Heart right ventricle (tissue), 16 donors: ENCODE measurements around the gene PLEKHG2. TPM values are rescaled to one million over a fixed set of nuclear protein-coding genes. Genes with fewer than 3 reads are reported as not detected.

Source experiments
- ATAC-seq, 8 donors: fragments of 200-7000 bp; cut with Tn5 transposase; one replicate each; pipeline ENCODE4 v1.9.1; 2020; ENCODE audit warnings: mild to moderate bottlenecking in 8 of 8, moderate library complexity in 8 of 8, moderate number of reproducible peaks in 1 of 8
- DNase-seq, 2 donors: peaks; one replicate each; pipeline ENCODE4 v3.0.0-alpha.2; 2020
- H3K27ac ChIP-seq, 10 donors: fragments of 200-600 bp; sonication (generic) in 2 of 10; one replicate each; pipeline versions ENCODE4 v1.5.0 to v1.8.0; 2020 to 2022; ENCODE audit warnings: mild to moderate bottlenecking in 3 of 10
- H3K27me3 ChIP-seq, 7 donors: fragments of 200-600 bp; one replicate each; pipeline ENCODE4 v1.8.0; 2021 to 2022; ENCODE audit warnings: mild to moderate bottlenecking in 2 of 7
- H3K36me3 ChIP-seq, 9 donors: fragments of 200-600 bp; sonication (generic) in 1 of 9; one replicate each; pipeline versions ENCODE4 v1.5.0 to v1.8.0; 2020 to 2022; ENCODE audit warnings: mild to moderate bottlenecking in 2 of 9
- H3K4me1 ChIP-seq, 9 donors: fragments of 200-600 bp; sonication (generic) in 1 of 9; one replicate each; pipeline versions ENCODE4 v1.5.0 to v1.8.0; 2020 to 2022; ENCODE audit warnings: mild to moderate bottlenecking in 4 of 9
- H3K4me3 ChIP-seq, 10 donors: fragments of 200-600 bp; sonication (generic) in 2 of 10; one replicate each; pipeline versions ENCODE4 v1.5.0 to v1.8.0; 2020 to 2022; ENCODE audit warnings: mild to moderate bottlenecking in 7 of 10, moderate library complexity in 2 of 10
- H3K9me3 ChIP-seq, 11 donors: fragments of 200-600 bp in 10 of 11; sonication (generic) in 2 of 11; one replicate each; pipeline versions ENCODE4 v1.5.0 to v1.8.0; 2013 to 2022; ENCODE audit warnings: mild to moderate bottlenecking in 2 of 11, control low read depth in 1 of 11, moderate library complexity in 1 of 11
- CTCF ChIP-seq, 9 donors: fragments of 200-600 bp; sonication (generic) in 2 of 9; IDR thresholded peaks; one replicate each; pipeline versions ENCODE4 v1.5.0 to v1.8.0; 2021 to 2022; ENCODE audit warnings: antibody characterized with exemption in 9 of 9, mild to moderate bottlenecking in 5 of 9, moderate library complexity in 1 of 9
- whole genome bisulfite sequencing, 2 donors: extraction: QIAGEN DNeasy Blood & Tissue Kit; methylation state at CpG; one replicate each; pipeline ENCODE4 v1.1.7; 2013; ENCODE audit warnings: inconsistent platforms in 1 of 2; 5-methylcytosine and 5-hydroxymethylcytosine counted together
- intact Hi-C, 10 donors: fragments of 100-400 bp; cut with DNase I; formaldehyde crosslinking; loops; one replicate each; pipeline versions ENCODE4 v1.11.1 to v1.14.2; 2022
- polyA plus RNA-seq, 2 donors: library from polyadenylated mRNA; stranded (reverse); fragments of 200-250 nt; gene quantifications; one replicate each; pipeline ENCODE4 v1.2.3, GENCODE V29; 2013
- total RNA-seq, 10 donors: library from RNA; stranded (reverse); fragmentation: NEBNext Ultra II Directional in 3 of 10; extraction: Animal tissue kit (Norgen Biotek cat#: 25700) in 3 of 10; gene quantifications; one replicate each; pipeline versions ENCODE4 v1.2.1 to v1.2.4, GENCODE V29; 2021 to 2023
- donor health status: Arrhythmogenic right ventricular cardiomyopathy.
- donor health status: ischemic (EF 13 %, LVEDD 7.1; RV severe dilation, severe dysfunction).
- donor health status: healthy with polysubstance abuse.
- donor health status: DM: no; HTN: yes; CAD: no.
- donor health status: DM: no; HTN: no; CAD: no.
- donor health status: ischemic (EF 25% LVEDD 6.9; RV normal size, moderate dysfunction).
- donor health status: ischemic (EF 25% LVEDD 5.7; RV mildly dilated, moderate dysfunction).
- donor health status: healthy.
- donor health status: DM: yes; HTN: yes; CAD: no.
- donor health status: Ischemic cardiomyopathy.
- donor health status: ischemic (EF 35%, LVEDD 5.7; RV mildly dilated, moderate dysfunction).
- donor health status: nonischemic (EF 11% LVEDD 7.7; RV severe dilation, severe dysfunction).
- donor health status: DM: yes; HTN: yes; CAD: no.
- donor health status: PGD.
- donor health status: ischemic (EF 29% LVEDD 5.4; RV normal size, mild dysfunction).
- donor health status: nonischemic (EF 23%, LVEDD 6.1; RV moderate dilation, normal function).

Gene PLEKHG2
- total and polyA plus RNA-seq, 12 donors: 6.9 to 23.1 (median 15.1) TPM

GRCh38 chr19:39379865-39380396, 32.5 kb upstream of the PLEKHG2 start:
- Histone ChIP-seq H3K27ac (no peak overlapping the region), H3K9me3 (no peaks in the 10 kb centered on the region), H3K27me3 (no peaks in the 10 kb centered on the region), H3K4me3 (no peak overlapping the region), H3K4me1 (no peaks in the 10 kb centered on the region), H3K36me3 (peaks cover 8 to 100% (median 90%) of the 10 kb centered on the region in 9 donors)
- no peak for ATAC-seq
- WGBS, 2 donors: 93 to 95% methylated on average over 14 of the region's 14 CpGs
- DNase-seq: no peak
- intact Hi-C loops: no loop called here
- no peak for TF ChIP-seq CTCF (IDR thresholded peaks at IDR 0.05)

- Histone ChIP-seq H3K9me3 (no peaks in the 10 kb centered on the region), H3K4me1 (no peaks in the 10 kb centered on the region), H3K27ac (no peak overlapping the region), H3K4me3 (no peak overlapping the region), H3K36me3 (peaks cover 8 to 100% (median 89%) of the 10 kb centered on the region in 9 donors), H3K27me3 (no peaks in the 10 kb centered on the region)
- intact Hi-C loops: no loop called here
- no peak for TF ChIP-seq CTCF (IDR thresholded peaks at IDR 0.05)
- DNase-seq (no peak), ATAC-seq (no peak)
- 92 to 93% methylated on average over 17 of the region's 17 CpGs for WGBS, 2 donors
Measured at GRCh38 chr19:39380521-39381502, 31.7 kb upstream of the PLEKHG2 start.

DNA sequence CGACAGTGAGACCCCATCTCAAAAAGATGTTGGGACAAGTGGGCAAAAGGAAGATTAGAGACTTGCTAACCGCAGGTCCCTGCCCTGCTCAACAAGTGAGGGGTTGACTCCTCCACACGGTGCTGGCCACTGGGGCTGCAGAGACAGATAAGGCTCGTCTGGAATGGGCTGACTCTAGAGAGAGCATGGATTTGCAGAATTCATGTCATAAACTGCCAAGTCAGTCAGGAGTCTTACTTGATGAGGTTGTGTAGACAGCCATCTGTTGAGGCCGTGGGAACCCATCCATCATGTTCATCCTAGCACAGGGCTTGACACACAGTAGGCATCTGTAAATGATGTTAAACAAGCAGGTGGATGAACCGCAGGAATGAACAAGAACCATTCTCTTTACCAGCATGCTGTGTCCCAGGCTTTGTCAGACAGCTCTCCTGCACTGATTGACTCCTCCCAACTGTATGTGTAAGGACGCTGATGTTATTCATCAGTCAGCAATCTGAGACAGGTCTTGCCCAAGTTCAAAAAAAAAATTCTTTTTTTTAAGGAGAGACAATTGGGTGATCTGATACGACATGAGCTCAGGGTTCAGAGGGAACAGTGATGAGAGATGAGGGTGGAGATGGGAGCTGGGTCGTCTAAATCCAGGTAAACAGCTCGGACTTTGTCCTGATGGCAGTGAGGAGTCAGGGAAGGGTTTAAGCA, 30.4 kb upstream of the PLEKHG2 start:
- Histone ChIP-seq H3K27me3 (no peaks in the 10 kb centered on the region), H3K36me3 (peaks cover 8 to 100% (median 89%) of the 10 kb centered on the region in 9 donors), H3K4me3 (no peak overlapping the region), H3K27ac (no peak overlapping the region), H3K4me1 (no peaks in the 10 kb centered on the region), H3K9me3 (no peaks in the 10 kb centered on the region)
- intact Hi-C loops: no loop called here
- DNase-seq: no peak
- no peak for ATAC-seq
- TF ChIP-seq CTCF (IDR thresholded peaks at IDR 0.05): no peak
- 77 to 80% methylated on average over 10 of the region's 10 CpGs for WGBS, 2 donors
